A549 (cell line): ENCODE data around the gene SYCN. TPM values are rescaled to one million over a fixed set of nuclear protein-coding genes. Genes with fewer than 3 reads are reported as not detected.

Experiments used
- ATAC-seq, 2 experiments: fragments of 200-7000 bp in 1 of 2; fragments of >200 bp in 1 of 2; cut with Nextera tagmentation in 1 of 2; cut with Tn5 transposase in 1 of 2; 3 replicates each; pipeline versions ENCODE4 v1.8.0 to v1.9.1; 2018 to 2020; ENCODE audit warnings: mild to moderate bottlenecking in 1 of 2, moderate library complexity in 1 of 2
- CTCF ChIA-PET: fragments of 300-600 bp; sonication (Branson Sonifier 250); formaldehyde crosslinking; extraction: SDS; loops from one replicate; lab custom pipeline; 2021; ENCODE audit warnings: antibody characterized with exemption, inconsistent platforms; lab: Yijun Ruan, JAX
- POLR2A ChIA-PET: fragments of 350-600 bp; formaldehyde crosslinking; extraction: SDS; loops from one replicate; lab custom pipeline; 2021; ENCODE audit warnings: antibody characterized with exemption, inconsistent platforms; lab: Yijun Ruan, JAX
- DNase-seq, 2 experiments: peaks; one replicate each; pipeline versions ENCODE4 v3.0.0 to v3.0.0-alpha.2; 2011 to 2016; ENCODE audit warnings: low read depth in 1 of 2, low spot score in 1 of 2
- FAIRE-seq: peaks from 2 replicates; lab custom pipeline; 2011; peaks lifted over from hg19 to GRCh38; lab: Jason Lieb, UNC
- H3K27ac ChIP-seq, 2 experiments: fragments of >200 bp; sonication (Bioruptor Twin); formaldehyde crosslinking; 3 replicates each; pipeline ENCODE4 v1.5.1; 2016 to 2017
- H3K4me1 ChIP-seq: fragments of >200 bp; sonication (Bioruptor Twin); formaldehyde crosslinking; 3 replicates; pipeline ENCODE4 v1.6.1; 2016
- H3K4me2 ChIP-seq: fragments of >200 bp; sonication (Bioruptor Twin); formaldehyde crosslinking; 3 replicates; pipeline ENCODE4 v1.6.1; 2016
- H3K4me3 ChIP-seq: fragments of >200 bp; sonication (Bioruptor Twin); formaldehyde crosslinking; 3 replicates; pipeline ENCODE4 v1.5.1; 2016
- H3K9me3 ChIP-seq: fragments of >200 bp; sonication (Bioruptor Twin); formaldehyde crosslinking; 3 replicates; pipeline ENCODE4 v1.6.1; 2016
- BHLHE40 ChIP-seq: IDR thresholded peaks from 2 replicates; pipeline ENCODE4 v1.6.1; 2012; ENCODE audit warnings: low read depth, low read length, inconsistent platforms
- CBX2 ChIP-seq: fragments of 200-600 bp; sonication (generic); IDR thresholded peaks from 2 replicates; pipeline ENCODE4 v1.6.1; 2016; ENCODE audit warnings: low read depth, mild to moderate bottlenecking, borderline replicate concordance
- CBX8 ChIP-seq: fragments of 200-600 bp; sonication (generic); IDR thresholded peaks from 2 replicates; pipeline ENCODE4 v1.6.1; 2016
- CEBPB ChIP-seq, 2 experiments: fragments of >200 bp in 1 of 2; sonication (Bioruptor Twin) in 1 of 2; formaldehyde crosslinking in 1 of 2; IDR thresholded peaks; 2 replicates each; pipeline ENCODE4 v1.6.1; 2012 to 2016
- FOSL2 ChIP-seq, 2 experiments: fragments of 450-650 bp in 1 of 2; fragments of >200 bp in 1 of 2; sonication (Bioruptor Twin) in 1 of 2; formaldehyde crosslinking; IDR thresholded peaks; 2 replicates each; pipeline versions ENCODE4 v1.5.0 to v1.6.1; 2016 to 2020; ENCODE audit warnings: mild to moderate bottlenecking in 1 of 2, moderate library complexity in 1 of 2
- HOXA7 ChIP-seq: fragments of 250-450 bp; sonication (Bioruptor Pico); IDR thresholded peaks from 2 replicates; pipeline ENCODE4 v1.5.0; 2020; ENCODE audit warnings: mild to moderate bottlenecking, moderate library complexity
- HOXB13 ChIP-seq: fragments of 250-450 bp; sonication (Bioruptor Pico); IDR thresholded peaks from 2 replicates; pipeline ENCODE4 v1.5.0; 2020; ENCODE audit warnings: low read depth, mild to moderate bottlenecking, moderate library complexity
- HOXB5 ChIP-seq: fragments of 250-450 bp; sonication (Bioruptor Pico); IDR thresholded peaks from 2 replicates; pipeline ENCODE4 v1.5.0; 2020; ENCODE audit warnings: mild to moderate bottlenecking, moderate library complexity
- JUN ChIP-seq, 2 experiments: fragments of >200 bp; sonication (Bioruptor Twin); formaldehyde crosslinking; IDR thresholded peaks; 2 replicates in 1 of 2; 3 replicates in 1 of 2; pipeline ENCODE4 v1.6.1; 2016 to 2017
- JUNB ChIP-seq: fragments of >200 bp; sonication (Bioruptor Twin); formaldehyde crosslinking; IDR thresholded peaks from 2 replicates; pipeline ENCODE4 v1.6.1; 2016
- PHF8 ChIP-seq: fragments of 200-600 bp; sonication (generic); IDR thresholded peaks from 2 replicates; pipeline ENCODE4 v1.6.1; 2016; ENCODE audit warnings: low read depth, mild to moderate bottlenecking, antibody characterized with exemption, moderate library complexity, borderline replicate concordance
- POLR2A ChIP-seq: IDR thresholded peaks from 2 replicates; pipeline ENCODE4 v1.6.1; 2012; ENCODE audit warnings: mild to moderate bottlenecking, low read length
- TP53 ChIP-seq: fragments of 250-450 bp; sonication (Bioruptor Pico); IDR thresholded peaks from 2 replicates; pipeline ENCODE4 v1.5.0; 2021; ENCODE audit warnings: mild to moderate bottlenecking, moderate library complexity
- ZC3H11A ChIP-seq: fragments of 450-650 bp; IDR thresholded peaks from 2 replicates; pipeline ENCODE4 v1.6.1; 2014; ENCODE audit warnings: antibody characterized with exemption, mild to moderate bottlenecking
- ZNF302 ChIP-seq: fragments of 250-450 bp; sonication (Bioruptor Pico); IDR thresholded peaks from 2 replicates; pipeline ENCODE4 v1.9.0; 2021; ENCODE audit warnings: inconsistent platforms, mild to moderate bottlenecking, moderate library complexity
- WGBS: methylation state at CpG from one replicate; pipeline ENCODE4 v1.1.6; 2017; ENCODE audit errors: missing lambda C conversion rate; 5-methylcytosine and 5-hydroxymethylcytosine counted together
- polyA plus RNA-seq, 4 experiments: library from polyadenylated mRNA; depleted of rRNA in 3 of 4; stranded (reverse); fragments of >200 nt; fragmentation: RNase III in 1 of 4; extraction: RNeasy Plus Mini Kit Qiagen cat#74134 plus additional on column Dnase treatment in 1 of 4; gene quantifications; 2 replicates in 3 of 4; 3 replicates in 1 of 4; pipeline ENCODE4 v1.2.3, GENCODE V29; 2011 to 2017
- TF ChIP-seq, protein P1 (sequence below): fragments of 450-650 bp; IDR thresholded peaks from 2 replicates; pipeline ENCODE4 v1.6.1; 2014; ENCODE audit warnings: antibody characterized with exemption

Gene SYCN
- polyA plus RNA-seq, 2 of the 4 experiments (the other 2 are of a cell fraction): not detected

DNA sequence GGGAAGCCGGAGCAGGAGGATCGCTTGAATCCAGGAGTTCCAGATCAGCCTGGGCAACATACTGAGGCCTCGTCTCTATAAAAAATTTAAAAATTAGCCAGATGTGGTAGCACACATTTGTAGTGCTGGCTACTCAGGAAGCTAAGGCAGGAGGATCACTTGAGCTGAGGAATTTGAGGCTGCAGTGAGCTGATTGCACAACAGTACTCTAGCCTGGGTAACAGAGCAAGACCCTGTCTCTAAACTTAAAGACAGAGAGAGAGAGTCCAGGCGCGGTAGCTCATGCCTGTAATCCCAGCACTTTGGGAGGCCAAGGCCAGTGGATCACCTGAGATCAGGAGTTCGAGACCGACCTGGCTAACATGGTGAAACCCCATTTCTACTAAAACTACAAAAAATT lies 36.4 kb upstream of the SYCN start:
- ChIA-PET POLR2A (no interaction called here), CTCF (interaction anchor here (0.6 to 1.7 kb wide), 4 partner anchors 9 to 87 kb away, joined by 3 to 7 read pairs (median 4); no protein-coding TSS in a partner anchor)
- ATAC-seq (no peak), DNase-seq (no peak), FAIRE-seq (no peak)
- no peak overlapping the region for H3K4me3 ChIP-seq
- TF ChIP-seq JUNB (no peak), CEBPB (IDR thresholded peaks at IDR 0.05) (peak; percentile 24 to 51; a peak in 3 of 4 replicates)
- H3K27ac ChIP-seq: no peak overlapping the region
- no peaks in the 10 kb centered on the region for H3K4me1 ChIP-seq
- H3K4me2 ChIP-seq: no peak overlapping the region
- H3K9me3 ChIP-seq: no peaks in the 10 kb centered on the region
- WGBS: 89% methylated on average over 7 of the region's 7 CpGs

DNA sequence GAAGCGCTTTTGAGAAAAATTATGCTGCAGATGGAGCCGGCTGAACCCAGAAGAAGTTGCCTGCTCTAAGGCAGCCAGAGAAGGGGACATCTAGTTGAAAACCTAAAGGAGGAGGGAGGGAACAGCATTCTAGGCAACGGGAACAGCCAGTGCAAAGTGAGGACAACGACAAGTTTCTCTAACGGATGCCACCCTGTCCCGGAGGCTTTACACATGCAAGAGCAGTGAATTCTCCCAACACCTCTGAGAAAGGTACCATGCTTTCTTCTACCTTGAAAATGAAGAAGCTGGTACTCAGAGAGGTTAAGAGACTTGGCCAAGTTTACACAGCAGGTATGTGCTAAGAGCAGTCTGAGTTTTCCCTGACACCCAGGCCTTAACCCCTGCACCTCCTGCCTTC lies 34.9 kb upstream of the SYCN start:
- 84% methylated on average over 6 of the region's 6 CpGs for WGBS
- FAIRE-seq (peak; percentile 77), DNase-seq (no peak), ATAC-seq (no peak)
- Histone ChIP-seq H3K4me3 (no peak overlapping the region), H3K4me2 (no peak overlapping the region), H3K4me1 (no peaks in the 10 kb centered on the region), H3K27ac (no peak overlapping the region), H3K9me3 (no peaks in the 10 kb centered on the region)
- ChIA-PET POLR2A (interaction anchor here (0.6 kb wide), 1 partner anchor 58 kb away, joined by 8 read pairs; no protein-coding TSS in a partner anchor), CTCF (interaction anchor here (0.6 to 1.8 kb wide), 9 partner anchors 8 to 130 kb away, joined by 3 to 6 read pairs (median 3); no protein-coding TSS in a partner anchor)
- TF ChIP-seq CBX2 (no peak), TP53 (CRISPR knock-in tag) (no peak), PHF8 (no peak), CBX8 (no peak)

DNA sequence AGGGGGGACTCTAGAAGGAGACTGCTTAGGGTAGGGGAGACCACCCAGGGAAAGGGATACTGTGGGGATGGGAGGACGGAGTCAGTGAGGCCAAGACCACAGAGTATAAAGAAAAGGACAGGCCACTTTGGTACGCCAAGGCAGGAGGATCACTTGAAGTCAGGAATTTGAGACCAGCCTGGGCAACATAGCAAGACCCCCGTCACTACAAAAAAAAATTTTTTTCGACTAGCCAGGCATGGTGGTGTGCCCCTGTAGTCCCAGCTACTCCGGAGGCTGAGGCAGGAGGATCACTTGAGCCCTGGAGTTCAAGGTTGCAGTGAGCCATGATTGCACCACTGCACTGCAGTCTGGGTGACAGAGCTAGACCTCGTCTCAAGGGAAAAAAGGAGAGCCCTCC lies 34.1 kb upstream of the SYCN start:
- FAIRE-seq (no peak), ATAC-seq (no peak; a peak in 2 of 6 replicates), DNase-seq (no peak)
- 68% methylated on average over 6 of the region's 6 CpGs for WGBS
- Histone ChIP-seq H3K9me3 (no peaks in the 10 kb centered on the region), H3K27ac (peak overlapping the region in 1 of 2 experiments; percentile 44; a peak in 2 of 6 replicates), H3K4me3 (no peak overlapping the region), H3K4me2 (peak overlapping the region; percentile 54), H3K4me1 (no peaks in the 10 kb centered on the region)
- ChIA-PET CTCF (interaction anchor here (0.8 to 1.8 kb wide), 8 partner anchors 9 to 116 kb away, joined by 3 to 6 read pairs (median 3); no protein-coding TSS in a partner anchor), POLR2A (interaction anchor here (0.6 kb wide), 1 partner anchor 59 kb away, joined by 8 read pairs; no protein-coding TSS in a partner anchor)
- TF ChIP-seq HOXA7 (CRISPR knock-in tag): no peak
- no peak for TF ChIP-seq POLR2A
- no peak for TF ChIP-seq HOXB13 (CRISPR knock-in tag)
- no peak for TF ChIP-seq ZNF302 (CRISPR knock-in tag)
- TF ChIP-seq ZC3H11A: no peak
- no peak for TF ChIP-seq BHLHE40
- no peak for TF ChIP-seq JUN (IDR thresholded peaks at IDR 0.05)
- no peak for TF ChIP-seq FOSL2 (IDR thresholded peaks at IDR 0.05)
- TF ChIP-seq FOSL2 (CRISPR knock-in tag; IDR thresholded peaks at IDR 0.05): no peak

DNA sequence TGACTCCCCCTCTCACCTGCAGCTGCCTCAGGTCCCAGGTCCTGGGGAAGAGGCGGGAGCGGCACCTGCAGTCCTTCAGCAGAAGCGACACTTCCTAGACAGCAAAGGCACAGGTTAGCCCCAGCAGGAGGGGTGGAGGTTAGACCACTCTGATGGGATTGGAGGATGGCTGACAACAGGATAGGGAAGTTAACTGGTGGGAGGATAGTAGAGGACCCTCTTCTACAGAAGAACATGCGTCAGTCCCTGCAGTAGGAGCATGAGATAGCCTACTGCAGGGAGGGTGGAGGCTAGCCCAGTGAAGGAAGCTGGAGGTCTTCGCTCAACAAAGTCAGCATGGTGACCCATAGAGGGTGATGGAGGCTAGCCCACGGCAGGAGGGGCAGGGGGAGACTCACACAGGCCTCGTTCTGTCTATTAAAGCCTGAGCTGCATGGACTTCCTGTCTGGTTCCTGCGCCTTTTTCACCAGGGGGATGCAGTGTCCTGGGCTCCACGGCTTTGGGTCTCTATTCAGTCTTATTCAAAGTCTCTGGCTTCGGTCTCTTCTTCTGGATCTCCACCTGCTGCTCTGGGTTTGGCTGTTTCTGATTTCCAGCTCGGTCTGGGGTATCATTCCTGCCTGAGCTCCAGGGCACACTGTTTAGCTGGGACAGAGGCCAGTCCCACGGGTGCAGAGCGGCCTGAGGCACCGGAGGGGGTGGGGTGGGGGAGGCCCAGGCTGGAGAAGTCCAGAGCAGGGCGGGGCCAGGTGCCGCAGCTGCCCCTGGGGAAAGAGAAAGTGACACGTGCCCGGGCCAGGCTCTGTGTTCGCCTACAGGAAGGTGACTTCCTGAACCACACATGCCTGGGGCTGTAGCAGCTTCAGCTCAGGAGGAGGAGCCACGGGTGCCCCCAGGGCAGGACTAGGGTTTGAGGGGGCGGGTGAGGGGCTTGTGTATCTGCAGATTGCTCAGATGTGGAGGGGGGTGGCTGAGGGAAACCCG lies 33.4 kb upstream of the SYCN start:
- peak overlapping the region; percentile 54 for H3K4me2 ChIP-seq
- no peak overlapping the region for H3K4me3 ChIP-seq
- FAIRE-seq (peak; percentile 7), ATAC-seq (peak; percentile 57 to 60), DNase-seq (peak in 1 of 2 experiments; percentile 33)
- peak overlapping the region in 1 of 2 experiments; percentile 44; a peak in 3 of 6 replicates for H3K27ac ChIP-seq
- 56% methylated on average over 19 of the region's 22 CpGs for WGBS
- TF ChIP-seq, protein P1, sequence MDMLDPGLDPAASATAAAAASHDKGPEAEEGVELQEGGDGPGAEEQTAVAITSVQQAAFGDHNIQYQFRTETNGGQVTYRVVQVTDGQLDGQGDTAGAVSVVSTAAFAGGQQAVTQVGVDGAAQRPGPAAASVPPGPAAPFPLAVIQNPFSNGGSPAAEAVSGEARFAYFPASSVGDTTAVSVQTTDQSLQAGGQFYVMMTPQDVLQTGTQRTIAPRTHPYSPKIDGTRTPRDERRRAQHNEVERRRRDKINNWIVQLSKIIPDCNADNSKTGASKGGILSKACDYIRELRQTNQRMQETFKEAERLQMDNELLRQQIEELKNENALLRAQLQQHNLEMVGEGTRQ: peak; percentile 18; the same call in 1 of the 2 replicates
- no peak for TF ChIP-seq HOXB5
- ChIA-PET POLR2A (no interaction called here), CTCF (interaction anchor here (0.6 to 1.8 kb wide), 9 partner anchors 8 to 170 kb away, joined by 3 to 6 read pairs (median 3); no protein-coding TSS in a partner anchor)
- no peaks in the 10 kb centered on the region for H3K9me3 ChIP-seq
- no peaks in the 10 kb centered on the region for H3K4me1 ChIP-seq
